K562 (cell line): ENCODE results near the gene KIF20A. TPM values are rescaled to one million over a fixed set of nuclear protein-coding genes. Genes with fewer than 3 reads are reported as not detected.
"Not testable (repeated sequence)": the region's sequence is repeated elsewhere in the genome, so short reads cannot be mapped to it uniquely, and the experiment has no call there.

ENCODE experiments used
- ATAC-seq: fragments of 200-7000 bp; cut with Tn5 transposase; 3 replicates; pipeline ENCODE4 v1.9.1; 2020; ENCODE audit warnings: moderate library complexity
- BruUV-seq: library from RNA; stranded (reverse); fragments of 400-500 nt; replicated peaks from 2 replicates; lab custom pipeline; 2021; lab: Mats Ljungman, UMichigan
- CTCF ChIA-PET: fragments of 300-600 bp; formaldehyde crosslinking; extraction: SDS; loops from one replicate; lab custom pipeline; 2021; ENCODE audit warnings: low intra/inter-chr PET ratio; lab: Yijun Ruan, JAX
- POLR2A ChIA-PET: fragments of 300-600, 350-650 bp; sonication (Branson Sonifier 250); formaldehyde crosslinking; extraction: SDS; loops from one replicate; lab custom pipeline; 2021; ENCODE audit warnings: antibody characterized with exemption, inconsistent platforms; lab: Yijun Ruan, JAX
- DNase-seq, 4 experiments: peaks; one replicate each; pipeline versions ENCODE4 v3.0.0 to v3.0.0-alpha.2; 2011 to 2018; ENCODE audit warnings: low spot score in 3 of 4, mixed read lengths in 3 of 4; ENCODE audit errors: extremely low read depth in 1 of 4
- FAIRE-seq: peaks from 2 replicates; lab custom pipeline; 2011; peaks lifted over from hg19 to GRCh38; lab: Jason Lieb, UNC
- H2AFZ ChIP-seq: 2 replicates; pipeline ENCODE4 v1.6.0; 2011; ENCODE audit warnings: low read depth, low read length, control low read depth, inconsistent platforms
- H3K27ac ChIP-seq: fragments of 200-600 bp; 3 replicates; pipeline ENCODE4 v1.8.0; 2011; ENCODE audit warnings: low read depth, mild to moderate bottlenecking, control low read depth, inconsistent platforms, low read length, moderate library complexity, mixed read lengths; ENCODE audit errors: extremely low read depth
- H3K27me3 ChIP-seq, 2 experiments: fragments of 300-600 bp in 1 of 2; 2 replicates in 1 of 2; 3 replicates in 1 of 2; pipeline versions ENCODE4 v1.6.0 to v1.8.0; 2011; ENCODE audit warnings: inconsistent platforms in 2 of 2, low read length in 2 of 2, mild to moderate bottlenecking in 1 of 2, mixed read lengths in 1 of 2, moderate library complexity in 1 of 2; ENCODE audit not compliant: control insufficient read depth in 2 of 2, insufficient read depth in 2 of 2
- H3K36me3 ChIP-seq: fragments of 300-600 bp; 3 replicates; pipeline ENCODE4 v1.8.0; 2011; ENCODE audit warnings: mild to moderate bottlenecking, low read length, inconsistent platforms; ENCODE audit not compliant: control insufficient read depth, insufficient read depth
- H3K4me1 ChIP-seq, 2 experiments: fragments of 200-600 bp in 1 of 2; replicated peaks in 1 of 2; 2 replicates in 1 of 2; 3 replicates in 1 of 2; pipeline versions ENCODE4 v1.5.1 to v1.8.0; 2011; ENCODE audit warnings: inconsistent platforms in 2 of 2, low read length in 2 of 2, mild to moderate bottlenecking in 1 of 2, mixed read lengths in 1 of 2, moderate library complexity in 1 of 2; ENCODE audit not compliant: control insufficient read depth in 2 of 2, insufficient read depth in 2 of 2
- H3K4me2 ChIP-seq: 2 replicates; pipeline ENCODE4 v1.6.1; 2011; ENCODE audit warnings: low read length, control low read depth, inconsistent platforms, mixed read lengths; ENCODE audit not compliant: insufficient read depth
- H3K4me3 ChIP-seq: fragments of 200-600 bp; sonication (generic), shearing (Covaris generic); 2 replicates; pipeline ENCODE4 v1.5.1; 2016; ENCODE audit warnings: control low read depth, inconsistent platforms
- H3K79me2 ChIP-seq: fragments of 200-600 bp; 3 replicates; pipeline ENCODE4 v1.8.0; 2011; ENCODE audit warnings: low read length, inconsistent platforms; ENCODE audit not compliant: control insufficient read depth, insufficient read depth
- H3K9ac ChIP-seq, 2 experiments: 2 replicates each; pipeline versions ENCODE4 v1.6.0 to v1.6.1; 2011; ENCODE audit warnings: low read depth in 2 of 2, low read length in 2 of 2, control low read depth in 1 of 2, inconsistent platforms in 1 of 2, mild to moderate bottlenecking in 1 of 2, mixed read lengths in 1 of 2; ENCODE audit not compliant: insufficient read depth in 1 of 2
- H3K9me1 ChIP-seq: one replicate; pipeline ENCODE4 v1.6.0; 2011; ENCODE audit warnings: inconsistent platforms, mild to moderate bottlenecking, low read length, moderate library complexity; ENCODE audit not compliant: control insufficient read depth, insufficient read depth
- H3K9me3 ChIP-seq: replicated peaks from 2 replicates; pipeline ENCODE4 v1.5.1; 2011; ENCODE audit warnings: low read depth, low read length, inconsistent platforms; ENCODE audit not compliant: control insufficient read depth, insufficient read depth
- H4K20me1 ChIP-seq: replicated peaks from 2 replicates; pipeline ENCODE4 v1.6.1; 2011; ENCODE audit warnings: low read length, inconsistent platforms, mixed read lengths; ENCODE audit not compliant: control insufficient read depth, insufficient read depth
- DMBX1 ChIP-seq: fragments of 250-450 bp; sonication (Bioruptor Pico); IDR thresholded peaks from 2 replicates; pipeline ENCODE4 v1.8.0; 2022; ENCODE audit warnings: inconsistent platforms, mild to moderate bottlenecking, moderate library complexity, borderline replicate concordance
- NUFIP1 ChIP-seq: fragments of 450-650 bp; IDR thresholded peaks from 2 replicates; pipeline ENCODE4 v1.6.1; 2018; ENCODE audit not compliant: partially characterized antibody
- POLR2A ChIP-seq: fragments of 450-650 bp; conservative IDR thresholded peaks from 2 replicates; pipeline ENCODE4 v1.6.1; 2016
- RB1 ChIP-seq: fragments of 450-650 bp; IDR thresholded peaks from 2 replicates; pipeline ENCODE4 v1.6.1; 2017; ENCODE audit warnings: low read depth, mild to moderate bottlenecking
- SUPT5H ChIP-seq: fragments of 450-650 bp; IDR thresholded peaks from 2 replicates; pipeline ENCODE4 v1.6.1; 2016
- TAF15 ChIP-seq: fragments of 200-400 bp; formaldehyde crosslinking; IDR thresholded peaks from 2 replicates; pipeline ENCODE4 v1.6.1; 2017; ENCODE audit warnings: mild to moderate bottlenecking, low read depth, low read length, moderate library complexity
- ZSCAN32 ChIP-seq: fragments of 450-650 bp; formaldehyde crosslinking; IDR thresholded peaks from 2 replicates; pipeline ENCODE4 v1.4.0; 2020; ENCODE audit warnings: mild to moderate bottlenecking, moderate library complexity
- WGBS: fragments of 100-300 bp; shearing (Covaris generic); methylation state at CpG from one replicate; pipeline ENCODE4 v1.1.6; 2016; ENCODE audit warnings: low coverage, mixed read lengths; ENCODE audit not compliant: insufficient coverage; ENCODE audit errors: missing lambda C conversion rate; 5-methylcytosine and 5-hydroxymethylcytosine counted together
- in situ Hi-C: fragments of 300-500 bp; cut with MboI; formaldehyde crosslinking; loops from 4 replicates; pipeline ENCODE4 v1.15.0; 2018; ENCODE audit warnings: inconsistent platforms, mixed read lengths
- intact Hi-C: fragments of 100-400 bp; cut with micrococcal nuclease; formaldehyde crosslinking; loops from 2 replicates; pipeline ENCODE4 v1.14.2; 2022
- polyA plus RNA-seq, 8 experiments: library from polyadenylated mRNA; depleted of rRNA in 4 of 8; stranded (reverse) in 5 of 8; unstranded in 3 of 8; fragments of >200 nt; fragmentation: Nextera tagmentation in 2 of 8; fragmentation: Illumina TruSeq in 1 of 8; extraction: Ambion mirVana in 2 of 8; extraction: Trizol in 1 of 8; gene quantifications; 2 replicates each; pipeline versions ENCODE4 v1.2.1 to v1.2.3, GENCODE V29; 2011 to 2014; ENCODE audit warnings: inconsistent platforms in 1 of 8, missing spikeins in 1 of 8
- total RNA-seq, 7 experiments: library from RNA; depleted of rRNA in 6 of 7; stranded (reverse); fragments of >200 nt in 6 of 7; fragmentation: Illumina TruSeq in 2 of 7; extraction: Trizol in 2 of 7; gene quantifications; 2 replicates each; pipeline versions ENCODE4 v1.2.1 to v1.2.3, GENCODE V29; 2011 to 2021; ENCODE audit warnings: low replicate concordance in 1 of 7

KIF20A gene
- total and polyA plus RNA-seq, 9 of the 15 experiments (the other 6 are each of a cell fraction or from before 2014, with no cell fraction given), result 36.8 to 61.2 (median 55.5) TPM

GRCh38 chr5:138188626-138189025 lies 9.7 kb downstream of the KIF20A start:
- H3K9me1 ChIP-seq, result no peaks in the 10 kb centered on the region
- ChIA-PET POLR2A (interaction anchor here (0.6 to 6.7 kb wide), 13 partner anchors 10 to 304 kb away, joined by 3 to 51 read pairs (median 4); partner anchors contain the start of genes BRD8, CDC23, KDM3B and KIF20A), CTCF (no interaction called here)
- ATAC-seq (peak; percentile 16), DNase-seq (no peak), FAIRE-seq (no peak)
- H4K20me1 ChIP-seq, result no peaks in the 10 kb centered on the region
- BruUV-seq, result no TSS peak
- in situ Hi-C loops (loop anchor here (25.0 kb wide), 1 partner anchor 224 kb away; no protein-coding TSS in a partner anchor), intact Hi-C loops (no loop called here)
- no peaks in the 10 kb centered on the region for H3K79me2 ChIP-seq
- no peak overlapping the region for H2AFZ ChIP-seq
- H3K27me3 ChIP-seq, result no peaks in the 10 kb centered on the region
- no peak overlapping the region for H3K27ac ChIP-seq
- peaks cover 0 to 12% of the 10 kb centered on the region in 2 experiments; a peak in 4 of 5 replicates for H3K4me1 ChIP-seq
- H3K9me3 ChIP-seq, result no peaks in the 10 kb centered on the region
- H3K36me3 ChIP-seq, result peaks cover 97% of the 10 kb centered on the region
- WGBS, result 82% methylated on average over 3 of the region's 3 CpGs
- no peak overlapping the region for H3K9ac ChIP-seq
- H3K4me3 ChIP-seq, result no peak overlapping the region
- TF ChIP-seq TAF15 (no peak), POLR2A (peak; percentile 54), SUPT5H (0 out of 2 replicates have a peak, but pooled peaks have one; percentile 46)
- H3K4me2 ChIP-seq, result no peak overlapping the region

GRCh38 chr5:138192826-138193225 lies 13.9 kb downstream of the KIF20A start:
- DNase-seq (no peak), FAIRE-seq (no peak), ATAC-seq (no peak)
- no peaks in the 10 kb centered on the region for H3K27me3 ChIP-seq
- intact Hi-C loops, result no loop called here
- no peak overlapping the region for H3K9ac ChIP-seq
- peaks cover 79% of the 10 kb centered on the region for H3K36me3 ChIP-seq
- no peak overlapping the region for H2AFZ ChIP-seq
- no peak overlapping the region for H3K4me2 ChIP-seq
- no peak overlapping the region for H3K4me3 ChIP-seq
- H3K79me2 ChIP-seq, result no peaks in the 10 kb centered on the region
- POLR2A ChIA-PET, result interaction anchor here (1.0 to 1.5 kb wide), 2 partner anchors 14 to 145 kb away, joined by 3 to 4 read pairs; partner anchors contain the start of genes BRD8, FAM53C and KIF20A
- H4K20me1 ChIP-seq, result no peaks in the 10 kb centered on the region
- no peaks in the 10 kb centered on the region for H3K9me1 ChIP-seq
- no peaks in the 10 kb centered on the region for H3K9me3 ChIP-seq
- no peak overlapping the region for H3K27ac ChIP-seq
- BruUV-seq, result no TSS peak
- H3K4me1 ChIP-seq, result no peaks in the 10 kb centered on the region
- in situ Hi-C loops, result loop anchor here (25.0 kb wide), 1 partner anchor 219 kb away; no protein-coding TSS in a partner anchor
- TF ChIP-seq ZSCAN32 (CRISPR knock-in tag) (no peak), DMBX1 (CRISPR knock-in tag) (no peak), NUFIP1 (no peak), RB1 (no peak)
- 96% methylated on average over 2 of the region's 3 CpGs for WGBS
- CTCF ChIA-PET, result interaction anchor here (0.7 kb wide), 1 partner anchor 82 kb away, joined by 3 read pairs; no protein-coding TSS in a partner anchor

GRCh38 chr5:138193859-138194258 lies 14.9 kb downstream of the KIF20A start:
- H3K4me2 ChIP-seq, ATAC-seq, H3K9me1 ChIP-seq, BruUV-seq, H3K27ac ChIP-seq, H3K9ac ChIP-seq, H3K4me3 ChIP-seq, CTCF ChIA-PET, H3K4me1 ChIP-seq, H3K27me3 ChIP-seq, H3K9me3 ChIP-seq, H2AFZ ChIP-seq, FAIRE-seq, H4K20me1 ChIP-seq, H3K79me2 ChIP-seq, intact Hi-C loops, DNase-seq: not testable (repeated sequence)
- in situ Hi-C loops, result loop anchor here (25.0 kb wide), 1 partner anchor 218 kb away; no protein-coding TSS in a partner anchor
- POLR2A ChIA-PET, result interaction anchor here (0.7 to 3.3 kb wide), 3 partner anchors 8 to 144 kb away, joined by 4 to 14 read pairs (median 5); partner anchors contain the start of genes CDC23 and FAM53C
- WGBS, result 81% methylated on average over 3 of the region's 8 CpGs
- peaks cover 79% of the 10 kb centered on the region for H3K36me3 ChIP-seq
